Omental fat pad (tissue), 4 donors: ENCODE measurements around the gene ZMIZ1. TPM values are rescaled to one million over a fixed set of nuclear protein-coding genes. Genes with fewer than 3 reads are reported as not detected.

ENCODE experiments used
- ATAC-seq: fragments of 150-250 bp; one replicate; pipeline ENCODE4 v1.9.1; 2016; ENCODE audit warnings: mild to moderate bottlenecking, moderate library complexity; ENCODE audit not compliant: low FRiP score
- DNase-seq: peaks from one replicate; pipeline ENCODE4 v3.0.0-alpha.2; 2019; ENCODE audit warnings: low spot score
- CTCF ChIP-seq, 3 donors: fragments of 450-650 bp; IDR thresholded peaks; one replicate each; pipeline ENCODE4 v1.5.1; 2016 to 2017; ENCODE audit warnings: antibody characterized with exemption in 3 of 3, mild to moderate bottlenecking in 3 of 3, moderate library complexity in 2 of 3
- total RNA-seq, 4 donors: library from RNA; depleted of rRNA; stranded (reverse); fragments of >200 nt; gene quantifications; one replicate each; pipeline ENCODE4 v1.1.0, GENCODE V29; 2016

ZMIZ1 gene
- total RNA-seq, 4 donors from 2014 or later, result 24.2 to 64.8 (median 43.1) TPM

GRCh38 chr10:79345241-79346011 is 276.7 kb downstream of the ZMIZ1 start:
- DNase-seq, result no peak
- ATAC-seq, result no peak
- TF ChIP-seq CTCF (IDR thresholded peaks at IDR 0.05), result no peak

- ATAC-seq (no peak), DNase-seq (no peak)
- TF ChIP-seq CTCF (IDR thresholded peaks at IDR 0.05), result no peak
These were observed 277.2 kb downstream of the ZMIZ1 start for GRCh38 chr10:79346012-79346340.

- TF ChIP-seq CTCF (IDR thresholded peaks at IDR 0.05), result no peak
- DNase-seq (no peak), ATAC-seq (no peak)
These were observed 277.8 kb downstream of the ZMIZ1 start for GRCh38 chr10:79346388-79347225.

GRCh38 chr10:79347226-79347893 is 278.6 kb downstream of the ZMIZ1 start, which contains the start of gene PPIF:
Gene PPIF, plus strand, starts transcription at chr10:79347469. Its CDS starts 80 bp downstream, at chr10:79347549.
- ATAC-seq, result peak; percentile 92
- peak; percentile 70 to 82 (median 80) for TF ChIP-seq CTCF (IDR thresholded peaks at IDR 0.05)

GRCh38 chr10:79347894-79348639 is 279.3 kb downstream of the ZMIZ1 start:
- TF ChIP-seq CTCF (IDR thresholded peaks at IDR 0.05), result no peak
- DNase-seq, result peak; percentile 41
- peak; percentile 64 for ATAC-seq

More at GRCh38 chr10:79347226-79347893, 278.6 kb downstream of the ZMIZ1 start, which contains the start of gene PPIF:
- DNase-seq, result peak; percentile 86

GRCh38 chr10:79348640-79348988 is 279.8 kb downstream of the ZMIZ1 start:
- TF ChIP-seq CTCF (IDR thresholded peaks at IDR 0.05), result no peak
- ATAC-seq (no peak), DNase-seq (no peak)
